H9 (cell line): Measurements from ENCODE around the gene ATP6V0A4. TPM values are rescaled to one million over a fixed set of nuclear protein-coding genes. Genes with fewer than 3 reads are reported as not detected.

Experiments
- DNase-seq: peaks from one replicate; pipeline ENCODE4 v3.0.0-alpha.2; 2017
- H2AFZ ChIP-seq: one replicate; pipeline ENCODE4 v1.6.1; 2013; ENCODE audit warnings: mild to moderate bottlenecking, low read length, control low read depth, moderate library complexity
- H2AK5ac ChIP-seq: 2 replicates; pipeline ENCODE4 v1.6.1; 2013; ENCODE audit warnings: low read length, control low read depth, mixed read lengths; ENCODE audit not compliant: insufficient read length
- H2BK120ac ChIP-seq: one replicate; pipeline ENCODE4 v1.6.1; 2013; ENCODE audit warnings: low read depth, mild to moderate bottlenecking, low read length, control low read depth, inconsistent platforms; ENCODE audit not compliant: poor library complexity, severe bottlenecking
- H2BK12ac ChIP-seq: 2 replicates; pipeline ENCODE4 v1.6.1; 2013; ENCODE audit warnings: low read length, control low read depth, mixed read lengths, low read depth; ENCODE audit not compliant: insufficient read length
- H2BK15ac ChIP-seq: 2 replicates; pipeline ENCODE4 v1.6.1; 2013; ENCODE audit warnings: low read depth, low read length, control low read depth
- H2BK20ac ChIP-seq: one replicate; pipeline ENCODE4 v1.6.1; 2013; ENCODE audit warnings: low read depth, mild to moderate bottlenecking, low read length, control low read depth, inconsistent platforms; ENCODE audit not compliant: poor library complexity, severe bottlenecking
- H2BK5ac ChIP-seq: 2 replicates; pipeline ENCODE4 v1.6.1; 2013; ENCODE audit warnings: low read length, control low read depth, mixed read lengths; ENCODE audit not compliant: insufficient read length
- H3K14ac ChIP-seq: 2 replicates; pipeline ENCODE4 v1.6.1; 2013; ENCODE audit warnings: low read length, control low read depth; ENCODE audit not compliant: insufficient read depth
- H3K18ac ChIP-seq: 2 replicates; pipeline ENCODE4 v1.6.1; 2013; ENCODE audit warnings: low read depth, mild to moderate bottlenecking, mixed read lengths, low read length, control low read depth; ENCODE audit not compliant: insufficient read length
- H3K23ac ChIP-seq: 2 replicates; pipeline ENCODE4 v1.6.1; 2013; ENCODE audit warnings: low read length, control low read depth, mixed read lengths, low read depth; ENCODE audit not compliant: insufficient read length
- H3K23me2 ChIP-seq: 2 replicates; pipeline ENCODE4 v1.6.1; 2013; ENCODE audit warnings: low read depth, mild to moderate bottlenecking, mixed read lengths, low read length, control low read depth; ENCODE audit not compliant: insufficient read length, poor library complexity, severe bottlenecking
- H3K27ac ChIP-seq: 2 replicates; pipeline ENCODE4 v1.5.1; 2013; ENCODE audit warnings: low read length, control low read depth, mixed read lengths, low read depth; ENCODE audit not compliant: insufficient read length
- H3K27me3 ChIP-seq: 2 replicates; pipeline ENCODE4 v1.6.1; 2013; ENCODE audit warnings: low read length, control low read depth, inconsistent platforms; ENCODE audit not compliant: insufficient read depth
- H3K4ac ChIP-seq: 2 replicates; pipeline ENCODE4 v1.6.1; 2013; ENCODE audit warnings: low read depth, mild to moderate bottlenecking, control low read depth, inconsistent platforms, low read length, moderate library complexity
- H3K4me1 ChIP-seq: 2 replicates; pipeline ENCODE4 v1.6.1; 2013; ENCODE audit warnings: low read length, control low read depth, inconsistent platforms; ENCODE audit not compliant: insufficient read depth
- H3K4me2 ChIP-seq: 2 replicates; pipeline ENCODE4 v1.6.1; 2013; ENCODE audit warnings: low read length, control low read depth, mixed read lengths; ENCODE audit not compliant: insufficient read length, insufficient read depth
- H3K56ac ChIP-seq: 2 replicates; pipeline ENCODE4 v1.6.1; 2013; ENCODE audit warnings: low read depth, mild to moderate bottlenecking, mixed read lengths, low read length, control low read depth; ENCODE audit not compliant: insufficient read length
- H3K79me1 ChIP-seq: 2 replicates; pipeline ENCODE4 v1.6.1; 2013; ENCODE audit warnings: low read depth, mild to moderate bottlenecking, moderate library complexity, low read length, control low read depth, inconsistent platforms; ENCODE audit not compliant: insufficient read depth, poor library complexity, severe bottlenecking
- H3K79me2 ChIP-seq: 2 replicates; pipeline ENCODE4 v1.6.1; 2013; ENCODE audit warnings: low read length, control low read depth, inconsistent platforms; ENCODE audit not compliant: insufficient read depth
- H3K9ac ChIP-seq: 2 replicates; pipeline ENCODE4 v1.6.1; 2013; ENCODE audit warnings: low read length, control low read depth, mixed read lengths; ENCODE audit not compliant: insufficient read length; ENCODE audit errors: extremely low read depth
- H3K9me3 ChIP-seq: one replicate; pipeline ENCODE4 v1.6.1; 2013; ENCODE audit warnings: low read depth, low read length, inconsistent platforms; ENCODE audit not compliant: control insufficient read depth
- H3T11ph ChIP-seq: one replicate; pipeline ENCODE4 v1.6.1; 2013; ENCODE audit warnings: mild to moderate bottlenecking, low read length, control low read depth, inconsistent platforms
- H4K20me1 ChIP-seq: one replicate; pipeline ENCODE4 v1.6.1; 2013; ENCODE audit not compliant: control insufficient read depth, insufficient read length, insufficient read depth
- H4K5ac ChIP-seq: 2 replicates; pipeline ENCODE4 v1.6.1; 2013; ENCODE audit warnings: low read depth, mild to moderate bottlenecking, mixed read lengths, low read length, control low read depth; ENCODE audit not compliant: insufficient read length
- H4K8ac ChIP-seq: replicated peaks from 2 replicates; pipeline ENCODE4 v1.6.1; 2013; ENCODE audit warnings: low read length, control low read depth, mixed read lengths, low read depth; ENCODE audit not compliant: insufficient read length
- H4K91ac ChIP-seq: 2 replicates; pipeline ENCODE4 v1.6.1; 2013; ENCODE audit warnings: low read depth, mild to moderate bottlenecking, moderate library complexity, mixed read lengths, low read length, control low read depth; ENCODE audit not compliant: insufficient read length
- H3K27ac Mint-ChIP-seq, 3 experiments: 2 replicates in 2 of 3; 3 replicates in 1 of 3; pipeline ENCODE4 v1.8.0; 2020 to 2021; ENCODE audit warnings: mixed read lengths in 3 of 3, mild to moderate bottlenecking in 1 of 3, moderate library complexity in 1 of 3
- H3K27me3 Mint-ChIP-seq: 2 replicates; pipeline ENCODE4 v1.8.0; 2021; ENCODE audit warnings: low read depth, mild to moderate bottlenecking, moderate library complexity, mixed read lengths
- H3K36me3 Mint-ChIP-seq, 3 experiments: 2 replicates in 2 of 3; 3 replicates in 1 of 3; pipeline ENCODE4 v1.8.0; 2020 to 2021; ENCODE audit warnings: low read depth in 3 of 3, mixed read lengths in 3 of 3; ENCODE audit not compliant: insufficient read depth in 1 of 3
- H3K4me1 Mint-ChIP-seq, 2 experiments: 2 replicates each; pipeline ENCODE4 v1.8.0; 2020; ENCODE audit warnings: mixed read lengths in 2 of 2
- H3K4me3 Mint-ChIP-seq, 2 experiments: 2 replicates in 1 of 2; 3 replicates in 1 of 2; pipeline ENCODE4 v1.8.0; 2020 to 2021; ENCODE audit warnings: mild to moderate bottlenecking in 2 of 2, mixed read lengths in 2 of 2, moderate library complexity in 1 of 2
- H3K9me3 Mint-ChIP-seq, 2 experiments: 2 replicates in 1 of 2; 3 replicates in 1 of 2; pipeline ENCODE4 v1.8.0; 2020; ENCODE audit warnings: mild to moderate bottlenecking in 2 of 2, mixed read lengths in 2 of 2, moderate library complexity in 1 of 2
- WGBS: extraction: QIAGEN DNeasy Blood & Tissue Kit; methylation state at CpG from one replicate; pipeline ENCODE4 v1.1.7; 2013; ENCODE audit warnings: missing lambda C conversion rate, low lambda C conversion rate, mixed read lengths; ENCODE audit not compliant: insufficient read length; ENCODE audit errors: extremely low coverage; 5-methylcytosine and 5-hydroxymethylcytosine counted together
- total RNA-seq: library from RNA; stranded (reverse); gene quantifications from 2 replicates; pipeline ENCODE4 v1.2.1, GENCODE V29; 2021
- TF ChIP-seq, protein P1 (sequence below): fragments of 200-600 bp; sonication (generic); conservative IDR thresholded peaks from 3 replicates; pipeline ENCODE4 v1.8.0; 2021; ENCODE audit warnings: antibody characterized with exemption, mild to moderate bottlenecking

ATP6V0A4 gene
- total RNA-seq, 1 experiment from 2014 or later = 0.79 TPM

DNA sequence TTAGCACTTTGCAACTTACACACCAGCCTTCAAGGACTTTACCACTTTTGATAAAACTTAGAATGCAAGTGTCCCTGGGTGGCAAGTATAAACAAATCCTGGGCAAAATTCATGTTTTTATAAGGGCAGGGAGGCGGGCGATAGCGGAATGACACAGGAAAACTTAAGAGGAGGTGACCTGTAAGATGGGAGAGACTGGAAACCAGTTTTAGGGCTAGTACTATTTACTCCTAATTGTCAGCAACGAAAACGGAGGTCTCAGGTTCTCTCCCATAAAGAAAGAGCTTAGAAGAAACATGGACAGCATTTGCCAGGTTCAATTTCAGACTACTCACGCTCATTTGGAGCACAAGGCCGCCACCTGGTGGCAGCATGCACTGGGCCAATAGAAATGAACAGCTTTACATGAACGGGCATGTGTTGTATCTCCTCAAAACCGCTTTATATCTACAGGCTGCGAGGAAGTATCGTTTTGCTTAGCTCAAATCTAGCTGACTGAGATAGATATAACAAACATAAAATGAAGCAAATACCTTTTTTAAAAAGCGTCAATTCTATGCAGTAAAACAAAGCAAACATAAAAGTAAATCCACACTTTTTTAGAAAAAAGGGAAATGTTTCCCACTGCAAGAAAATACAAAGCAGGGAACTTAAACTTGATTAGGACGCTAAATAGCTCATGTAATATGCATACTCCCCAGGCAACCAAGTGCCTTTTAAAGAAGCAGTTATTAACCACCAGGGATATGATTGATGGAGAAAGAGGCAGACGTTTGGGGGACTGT is 59.3 kb downstream of the ATP6V0A4 start:
- Mint-ChIP-seq H3K4me3 (no peak overlapping the region), H3K4me1 (peaks cover 20% of the 10 kb centered on the region in 2 experiments), H3K27ac (peak overlapping the region in 1 of 3 experiments; percentile 31; a peak in 2 of 7 replicates), H3K36me3 (peaks cover 0 to 4% (median 0%) of the 10 kb centered on the region in 3 experiments; a peak in 4 of 7 replicates), H3K27me3 (no peaks in the 10 kb centered on the region), H3K9me3 (0 out of 5 replicates have a peak, but pooled peaks cover 0 to 2% of the 10 kb centered on the region in 2 experiments)
- H2BK20ac ChIP-seq = no peak overlapping the region
- no peak overlapping the region for H3K18ac ChIP-seq
- no peak overlapping the region for H2AK5ac ChIP-seq
- DNase-seq = peak; percentile 85
- H3K9ac ChIP-seq = no peak overlapping the region
- no CpG with 5 or more reads among the region's 14 CpGs for WGBS
- 0 out of 2 replicates have a peak, but pooled peaks cover 3% of the 10 kb centered on the region for H3K4me1 ChIP-seq
- H4K20me1 ChIP-seq = no peaks in the 10 kb centered on the region
- no peak overlapping the region for H3K56ac ChIP-seq
- H3K79me2 ChIP-seq = no peaks in the 10 kb centered on the region
- H2BK120ac ChIP-seq = no peak overlapping the region
- no peak overlapping the region for H3K23ac ChIP-seq
- no peak overlapping the region for H2BK15ac ChIP-seq
- no peak overlapping the region for H3K4ac ChIP-seq
- no peak overlapping the region for H2AFZ ChIP-seq
- H3K14ac ChIP-seq = no peak overlapping the region
- TF ChIP-seq, protein P1, sequence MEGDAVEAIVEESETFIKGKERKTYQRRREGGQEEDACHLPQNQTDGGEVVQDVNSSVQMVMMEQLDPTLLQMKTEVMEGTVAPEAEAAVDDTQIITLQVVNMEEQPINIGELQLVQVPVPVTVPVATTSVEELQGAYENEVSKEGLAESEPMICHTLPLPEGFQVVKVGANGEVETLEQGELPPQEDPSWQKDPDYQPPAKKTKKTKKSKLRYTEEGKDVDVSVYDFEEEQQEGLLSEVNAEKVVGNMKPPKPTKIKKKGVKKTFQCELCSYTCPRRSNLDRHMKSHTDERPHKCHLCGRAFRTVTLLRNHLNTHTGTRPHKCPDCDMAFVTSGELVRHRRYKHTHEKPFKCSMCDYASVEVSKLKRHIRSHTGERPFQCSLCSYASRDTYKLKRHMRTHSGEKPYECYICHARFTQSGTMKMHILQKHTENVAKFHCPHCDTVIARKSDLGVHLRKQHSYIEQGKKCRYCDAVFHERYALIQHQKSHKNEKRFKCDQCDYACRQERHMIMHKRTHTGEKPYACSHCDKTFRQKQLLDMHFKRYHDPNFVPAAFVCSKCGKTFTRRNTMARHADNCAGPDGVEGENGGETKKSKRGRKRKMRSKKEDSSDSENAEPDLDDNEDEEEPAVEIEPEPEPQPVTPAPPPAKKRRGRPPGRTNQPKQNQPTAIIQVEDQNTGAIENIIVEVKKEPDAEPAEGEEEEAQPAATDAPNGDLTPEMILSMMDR = peak; percentile 98
- H3K9me3 ChIP-seq = no peaks in the 10 kb centered on the region
- no peak overlapping the region for H4K5ac ChIP-seq
- H3K4me2 ChIP-seq = no peak overlapping the region
- no peak overlapping the region for H4K91ac ChIP-seq
- H3K79me1 ChIP-seq = no peaks in the 10 kb centered on the region
- no peak overlapping the region for H4K8ac ChIP-seq
- no peak overlapping the region for H2BK12ac ChIP-seq
- no peaks in the 10 kb centered on the region for H3K27me3 ChIP-seq
- no peak overlapping the region for H2BK5ac ChIP-seq
- no peak overlapping the region for H3T11ph ChIP-seq
- H3K27ac ChIP-seq = no peak overlapping the region
- H3K23me2 ChIP-seq = no peaks in the 10 kb centered on the region
